ENCODE data around the gene KCNG3. TPM values are rescaled to one million over a fixed set of nuclear protein-coding genes. Genes with fewer than 3 reads are reported as not detected.
"Not testable (repeated sequence)": the region's sequence is repeated elsewhere in the genome, so short reads cannot be mapped to it uniquely, and the experiment has no call there.

KCNG3 gene
- total RNA-seq, 1 experiment from 2014 or later: 5.4 TPM

DNA sequence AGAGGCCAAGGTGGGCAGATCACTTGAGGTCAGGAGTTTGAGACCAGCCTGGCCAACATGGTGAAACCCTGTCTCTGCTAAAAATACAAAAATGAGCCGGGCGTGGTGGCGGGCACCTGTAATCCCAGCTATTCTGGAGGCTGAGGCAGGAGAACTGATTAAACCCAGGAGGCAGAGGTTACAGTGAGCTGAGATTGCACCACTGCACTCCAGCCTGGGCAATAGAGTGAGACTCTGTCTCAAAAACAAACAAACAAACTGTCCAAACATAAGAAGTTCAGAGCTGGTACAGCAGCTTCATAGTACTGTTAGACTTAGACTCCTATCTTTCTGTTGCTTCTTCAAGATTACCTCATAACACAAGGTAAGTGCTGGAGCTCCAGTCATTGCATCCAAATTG is 100.5 kb downstream of the KCNG3 start:
- not testable (repeated sequence) for H3K27me3 ChIP-seq (replicated peaks); H3K36me3 ChIP-seq; DNase-seq (ENCODE audit: low read depth in 1 of 2, low spot score in 2 of 2); H3K4me1 ChIP-seq (replicated peaks); H3K4me3 ChIP-seq; H3K9me3 ChIP-seq (replicated peaks); H3K27ac ChIP-seq

GRCh38 chr2:42392191-42392590 is 101.6 kb downstream of the KCNG3 start:
- Histone ChIP-seq H3K27ac (no peak overlapping the region), H3K4me1 (replicated peaks) (peaks cover 6% of the 10 kb centered on the region; the same call in 1 of the 2 replicates), H3K27me3 (replicated peaks) (no peaks in the 10 kb centered on the region), H3K9me3 (replicated peaks) (no peaks in the 10 kb centered on the region), H3K4me3 (no peak overlapping the region), H3K36me3 (no peaks in the 10 kb centered on the region)
- no peak for DNase-seq (ENCODE audit: low read depth in 1 of 2, low spot score in 2 of 2)

Other genes starting within 250 kb of the KCNG3 start
- gene COX7A2L, start 132.8 kb downstream of the KCNG3 start, total RNA-seq (2014; rRNA removed; shearing (Covaris generic)): 254 and 269 TPM in 2 replicates
- 21.0 and 23.0 TPM in 2 replicates for gene MTA3, start 74.7 kb upstream of the KCNG3 start, total RNA-seq (2014; rRNA removed; shearing (Covaris generic))